Choroid plexus epithelial cell (primary cell): ENCODE measurements around the gene FAM24A.

Experiments
- DNase-seq: peaks from one replicate; pipeline ENCODE4 v3.0.0-alpha.2; 2010; ENCODE audit warnings: low read depth
- H3K4me3 ChIP-seq: 2 replicates; pipeline ENCODE4 v1.5.1; 2011; ENCODE audit warnings: low read depth, mild to moderate bottlenecking, control low read depth, low read length, moderate library complexity
- TF ChIP-seq, protein P1 (sequence below): conservative IDR thresholded peaks from 2 replicates; pipeline ENCODE4 v1.5.1; 2011; ENCODE audit warnings: low read depth, mild to moderate bottlenecking, control low read depth, inconsistent platforms, low read length, moderate library complexity

Gene FAM24A

DNA sequence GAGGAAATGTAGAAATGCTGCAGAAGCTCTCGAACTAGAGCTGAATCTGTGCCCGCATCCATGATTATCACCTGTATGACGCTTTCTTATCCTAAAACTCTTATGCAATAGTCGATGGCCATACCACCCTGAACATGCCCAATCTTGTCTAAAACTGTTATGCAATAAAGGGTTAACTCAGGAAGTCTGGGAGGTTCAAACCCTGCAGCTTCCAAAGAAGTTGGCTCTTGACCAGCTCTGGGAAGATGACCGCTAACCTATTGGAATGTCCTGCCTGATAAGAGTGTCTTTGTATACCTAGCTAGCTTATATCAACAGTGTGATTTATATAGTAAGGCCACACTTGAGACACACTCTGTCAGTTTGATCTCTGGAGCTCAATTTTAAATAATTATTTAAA, 47.1 kb downstream of the FAM24A start:
- no peak for DNase-seq
- no peak overlapping the region for H3K4me3 ChIP-seq
- TF ChIP-seq, protein P1, sequence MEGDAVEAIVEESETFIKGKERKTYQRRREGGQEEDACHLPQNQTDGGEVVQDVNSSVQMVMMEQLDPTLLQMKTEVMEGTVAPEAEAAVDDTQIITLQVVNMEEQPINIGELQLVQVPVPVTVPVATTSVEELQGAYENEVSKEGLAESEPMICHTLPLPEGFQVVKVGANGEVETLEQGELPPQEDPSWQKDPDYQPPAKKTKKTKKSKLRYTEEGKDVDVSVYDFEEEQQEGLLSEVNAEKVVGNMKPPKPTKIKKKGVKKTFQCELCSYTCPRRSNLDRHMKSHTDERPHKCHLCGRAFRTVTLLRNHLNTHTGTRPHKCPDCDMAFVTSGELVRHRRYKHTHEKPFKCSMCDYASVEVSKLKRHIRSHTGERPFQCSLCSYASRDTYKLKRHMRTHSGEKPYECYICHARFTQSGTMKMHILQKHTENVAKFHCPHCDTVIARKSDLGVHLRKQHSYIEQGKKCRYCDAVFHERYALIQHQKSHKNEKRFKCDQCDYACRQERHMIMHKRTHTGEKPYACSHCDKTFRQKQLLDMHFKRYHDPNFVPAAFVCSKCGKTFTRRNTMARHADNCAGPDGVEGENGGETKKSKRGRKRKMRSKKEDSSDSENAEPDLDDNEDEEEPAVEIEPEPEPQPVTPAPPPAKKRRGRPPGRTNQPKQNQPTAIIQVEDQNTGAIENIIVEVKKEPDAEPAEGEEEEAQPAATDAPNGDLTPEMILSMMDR, result no peak

GRCh38 chr10:122962405-122962804, 52.0 kb downstream of the FAM24A start:
- TF ChIP-seq, protein P1, result no peak
- no peak for DNase-seq
- H3K4me3 ChIP-seq, result no peak overlapping the region
